GM06990 (cell line): ENCODE results near the gene DNA2.

Experiments used
- DNase-seq: peaks from one replicate; pipeline ENCODE4 v3.0.0-alpha.2; 2011; ENCODE audit not compliant: insufficient read length; ENCODE audit errors: extremely low read depth
- H3K27me3 ChIP-seq: replicated peaks from 2 replicates; pipeline ENCODE4 v1.6.0; 2011; ENCODE audit warnings: low read length; ENCODE audit not compliant: control insufficient read depth, insufficient read depth
- H3K36me3 ChIP-seq: 2 replicates; pipeline ENCODE4 v1.5.1; 2011; ENCODE audit warnings: low read length; ENCODE audit not compliant: control insufficient read depth, insufficient read depth
- H3K4me3 ChIP-seq: replicated peaks from 2 replicates; pipeline ENCODE4 v1.5.1; 2011; ENCODE audit warnings: low read depth, mild to moderate bottlenecking, control low read depth, low read length
- TF ChIP-seq, protein P1 (sequence below): IDR thresholded peaks from 2 replicates; pipeline ENCODE4 v1.5.1; 2011; ENCODE audit warnings: low read length, control low read depth, mild to moderate bottlenecking, inconsistent platforms; ENCODE audit not compliant: insufficient read depth, poor library complexity, severe bottlenecking

Gene DNA2

GRCh38 chr10:68506411-68506810 is 34.6 kb upstream of the DNA2 start:
- H3K36me3 ChIP-seq = no peaks in the 10 kb centered on the region; the same call in none of the 2 replicates
- TF ChIP-seq, protein P1, sequence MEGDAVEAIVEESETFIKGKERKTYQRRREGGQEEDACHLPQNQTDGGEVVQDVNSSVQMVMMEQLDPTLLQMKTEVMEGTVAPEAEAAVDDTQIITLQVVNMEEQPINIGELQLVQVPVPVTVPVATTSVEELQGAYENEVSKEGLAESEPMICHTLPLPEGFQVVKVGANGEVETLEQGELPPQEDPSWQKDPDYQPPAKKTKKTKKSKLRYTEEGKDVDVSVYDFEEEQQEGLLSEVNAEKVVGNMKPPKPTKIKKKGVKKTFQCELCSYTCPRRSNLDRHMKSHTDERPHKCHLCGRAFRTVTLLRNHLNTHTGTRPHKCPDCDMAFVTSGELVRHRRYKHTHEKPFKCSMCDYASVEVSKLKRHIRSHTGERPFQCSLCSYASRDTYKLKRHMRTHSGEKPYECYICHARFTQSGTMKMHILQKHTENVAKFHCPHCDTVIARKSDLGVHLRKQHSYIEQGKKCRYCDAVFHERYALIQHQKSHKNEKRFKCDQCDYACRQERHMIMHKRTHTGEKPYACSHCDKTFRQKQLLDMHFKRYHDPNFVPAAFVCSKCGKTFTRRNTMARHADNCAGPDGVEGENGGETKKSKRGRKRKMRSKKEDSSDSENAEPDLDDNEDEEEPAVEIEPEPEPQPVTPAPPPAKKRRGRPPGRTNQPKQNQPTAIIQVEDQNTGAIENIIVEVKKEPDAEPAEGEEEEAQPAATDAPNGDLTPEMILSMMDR = no peak
- no peaks in the 10 kb centered on the region for H3K27me3 ChIP-seq
- DNase-seq = no peak
- H3K4me3 ChIP-seq = no peak overlapping the region

DNA sequence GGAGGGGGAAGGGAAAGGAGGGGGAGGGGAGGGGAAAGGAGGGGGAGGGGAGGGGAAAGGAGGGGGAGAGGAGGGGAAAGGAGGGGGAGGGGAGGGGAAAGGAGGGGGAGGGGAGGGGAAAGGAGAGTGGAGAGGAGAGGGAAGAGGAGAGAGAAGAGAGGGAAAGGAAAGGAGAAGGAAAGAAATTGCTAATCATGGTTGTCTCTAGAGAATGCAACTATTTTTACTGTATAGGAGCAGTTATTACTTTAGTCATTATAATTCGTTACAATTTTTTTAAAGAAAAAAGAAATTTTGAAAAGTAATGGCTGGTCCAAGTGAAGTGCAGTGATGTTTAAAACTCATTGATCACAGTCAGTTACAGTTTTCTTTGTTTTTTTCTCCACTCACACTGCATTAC is 31.1 kb upstream of the DNA2 start:
- DNase-seq = no peak
- H3K27me3 ChIP-seq = no peaks in the 10 kb centered on the region
- TF ChIP-seq, protein P1 = no peak
- H3K4me3 ChIP-seq = no peak overlapping the region
- peaks cover 2% of the 10 kb centered on the region for H3K36me3 ChIP-seq

DNA sequence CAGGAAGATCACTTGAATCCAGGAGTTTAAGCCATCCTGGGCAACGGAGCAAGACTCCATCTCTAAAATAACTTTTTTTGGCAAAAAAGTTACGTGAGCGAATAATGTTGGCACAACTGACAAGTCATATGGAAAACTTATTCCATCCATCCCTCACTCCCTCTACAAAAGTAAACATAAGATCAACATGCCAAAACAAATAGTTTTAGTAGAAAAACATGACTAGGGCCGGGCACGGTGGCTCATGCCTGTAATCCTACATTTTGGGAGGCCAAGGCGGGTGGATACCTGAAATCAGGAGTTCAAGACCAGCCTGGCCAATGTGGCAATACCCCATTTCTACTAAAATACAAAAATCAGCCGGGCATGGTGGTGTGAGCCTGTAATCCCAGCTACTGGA is 29.9 kb upstream of the DNA2 start:
- TF ChIP-seq, protein P1 = no peak
- H3K4me3 ChIP-seq = no peak overlapping the region
- DNase-seq = no peak
- peaks cover 2% of the 10 kb centered on the region for H3K36me3 ChIP-seq
- H3K27me3 ChIP-seq = no peaks in the 10 kb centered on the region

GRCh38 chr10:68499544-68499943 is 27.8 kb upstream of the DNA2 start:
- peaks cover 4% of the 10 kb centered on the region for H3K36me3 ChIP-seq
- no peaks in the 10 kb centered on the region for H3K27me3 ChIP-seq
- DNase-seq = no peak
- no peak overlapping the region for H3K4me3 ChIP-seq
- TF ChIP-seq, protein P1 = no peak

DNA sequence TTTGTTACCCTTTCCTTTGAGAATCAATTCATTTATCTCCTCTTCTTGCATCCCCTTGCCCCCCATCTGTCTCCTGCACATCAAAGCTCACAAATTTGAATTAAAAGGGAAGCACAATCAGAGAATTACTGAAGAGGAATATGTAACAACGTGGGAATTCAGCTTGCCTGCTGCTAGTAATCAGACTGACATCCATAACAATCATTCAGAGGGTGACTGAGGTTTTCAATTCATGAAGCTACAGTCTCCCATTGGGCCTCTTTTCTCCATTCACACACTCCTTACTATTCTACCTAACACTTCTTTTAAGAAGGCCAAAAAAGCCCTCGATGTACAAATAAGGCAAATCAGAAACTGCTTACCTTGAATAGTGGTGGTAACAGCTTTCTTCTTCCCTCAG is 24.3 kb upstream of the DNA2 start:
- TF ChIP-seq, protein P1 = no peak
- H3K36me3 ChIP-seq = peaks cover 4% of the 10 kb centered on the region
- H3K27me3 ChIP-seq = no peaks in the 10 kb centered on the region
- no peak overlapping the region for H3K4me3 ChIP-seq
- no peak for DNase-seq

- Histone ChIP-seq H3K27me3 (no peaks in the 10 kb centered on the region), H3K36me3 (peaks cover 2% of the 10 kb centered on the region), H3K4me3 (no peak overlapping the region)
- no peak for DNase-seq
- TF ChIP-seq, protein P1 = no peak
Measured at GRCh38 chr10:68492118-68492517, 20.3 kb upstream of the DNA2 start.
